Measurements from ENCODE around the gene TREX2.

DNA sequence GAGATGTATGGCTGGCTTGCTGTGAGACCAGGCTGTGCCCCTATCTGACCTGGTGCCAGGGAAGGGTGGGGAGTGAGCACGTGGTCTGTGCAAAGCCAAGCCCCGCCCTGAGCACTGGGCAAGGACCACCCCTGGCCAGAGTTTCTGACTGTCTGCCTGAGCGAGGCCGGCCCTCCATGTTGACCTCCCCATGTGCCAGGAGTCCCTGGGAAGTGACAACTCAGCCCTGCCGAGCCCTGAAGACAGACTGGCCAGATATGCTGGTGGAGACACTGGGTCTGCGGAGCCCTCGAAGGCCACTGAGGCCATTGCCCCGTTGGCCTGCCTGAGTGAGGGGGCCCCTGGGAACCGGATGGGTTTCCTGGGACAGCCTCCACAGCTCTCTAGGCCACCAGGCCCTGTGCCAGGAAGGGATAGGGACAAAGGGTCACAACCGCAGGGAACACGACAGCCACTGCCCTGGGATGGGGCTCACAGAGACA lies 41.8 kb upstream of the TREX2 start:
- TF ChIP-seq DPF2 (IDR thresholded peaks at IDR 0.05) (no peak), BRCA1 (IDR thresholded peaks at IDR 0.05; ENCODE audit: low read depth, low read length) (no peak), EP300 (IDR thresholded peaks at IDR 0.05; ENCODE audit: borderline replicate concordance in 1 of 2, control insufficient read depth in 1 of 2, low read depth in 2 of 2, low read length in 2 of 2) (no peak), POLR2A (IDR thresholded peaks at IDR 0.05; ENCODE audit: low read depth, low read length) (no peak), ZBED1 (IDR thresholded peaks at IDR 0.05; ENCODE audit: borderline replicate concordance) (no peak), MYC (IDR thresholded peaks at IDR 0.05; ENCODE audit: insufficient read depth, insufficient read length, insufficient replicate concordance, low read length, severe bottlenecking) (no peak), RFX5 (IDR thresholded peaks at IDR 0.05; ENCODE audit: low read depth, low read length) (no peak), FOS (IDR thresholded peaks at IDR 0.05; ENCODE audit: borderline replicate concordance, extremely low read depth, insufficient read length) (no peak), MXI1 (IDR thresholded peaks at IDR 0.05; ENCODE audit: low read depth, low read length) (no peak), SMC3 (IDR thresholded peaks at IDR 0.05; ENCODE audit: borderline replicate concordance, low read length) (no peak)
- TF ChIP-seq, protein P1, sequence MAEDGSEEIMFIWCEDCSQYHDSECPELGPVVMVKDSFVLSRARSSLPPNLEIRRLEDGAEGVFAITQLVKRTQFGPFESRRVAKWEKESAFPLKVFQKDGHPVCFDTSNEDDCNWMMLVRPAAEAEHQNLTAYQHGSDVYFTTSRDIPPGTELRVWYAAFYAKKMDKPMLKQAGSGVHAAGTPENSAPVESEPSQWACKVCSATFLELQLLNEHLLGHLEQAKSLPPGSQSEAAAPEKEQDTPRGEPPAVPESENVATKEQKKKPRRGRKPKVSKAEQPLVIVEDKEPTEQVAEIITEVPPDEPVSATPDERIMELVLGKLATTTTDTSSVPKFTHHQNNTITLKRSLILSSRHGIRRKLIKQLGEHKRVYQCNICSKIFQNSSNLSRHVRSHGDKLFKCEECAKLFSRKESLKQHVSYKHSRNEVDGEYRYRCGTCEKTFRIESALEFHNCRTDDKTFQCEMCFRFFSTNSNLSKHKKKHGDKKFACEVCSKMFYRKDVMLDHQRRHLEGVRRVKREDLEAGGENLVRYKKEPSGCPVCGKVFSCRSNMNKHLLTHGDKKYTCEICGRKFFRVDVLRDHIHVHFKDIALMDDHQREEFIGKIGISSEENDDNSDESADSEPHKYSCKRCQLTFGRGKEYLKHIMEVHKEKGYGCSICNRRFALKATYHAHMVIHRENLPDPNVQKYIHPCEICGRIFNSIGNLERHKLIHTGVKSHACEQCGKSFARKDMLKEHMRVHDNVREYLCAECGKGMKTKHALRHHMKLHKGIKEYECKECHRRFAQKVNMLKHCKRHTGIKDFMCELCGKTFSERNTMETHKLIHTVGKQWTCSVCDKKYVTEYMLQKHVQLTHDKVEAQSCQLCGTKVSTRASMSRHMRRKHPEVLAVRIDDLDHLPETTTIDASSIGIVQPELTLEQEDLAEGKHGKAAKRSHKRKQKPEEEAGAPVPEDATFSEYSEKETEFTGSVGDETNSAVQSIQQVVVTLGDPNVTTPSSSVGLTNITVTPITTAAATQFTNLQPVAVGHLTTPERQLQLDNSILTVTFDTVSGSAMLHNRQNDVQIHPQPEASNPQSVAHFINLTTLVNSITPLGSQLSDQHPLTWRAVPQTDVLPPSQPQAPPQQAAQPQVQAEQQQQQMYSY (CRISPR knock-in tag; IDR thresholded peaks at IDR 0.05) = no peak
- TF ChIP-seq, protein P2, sequence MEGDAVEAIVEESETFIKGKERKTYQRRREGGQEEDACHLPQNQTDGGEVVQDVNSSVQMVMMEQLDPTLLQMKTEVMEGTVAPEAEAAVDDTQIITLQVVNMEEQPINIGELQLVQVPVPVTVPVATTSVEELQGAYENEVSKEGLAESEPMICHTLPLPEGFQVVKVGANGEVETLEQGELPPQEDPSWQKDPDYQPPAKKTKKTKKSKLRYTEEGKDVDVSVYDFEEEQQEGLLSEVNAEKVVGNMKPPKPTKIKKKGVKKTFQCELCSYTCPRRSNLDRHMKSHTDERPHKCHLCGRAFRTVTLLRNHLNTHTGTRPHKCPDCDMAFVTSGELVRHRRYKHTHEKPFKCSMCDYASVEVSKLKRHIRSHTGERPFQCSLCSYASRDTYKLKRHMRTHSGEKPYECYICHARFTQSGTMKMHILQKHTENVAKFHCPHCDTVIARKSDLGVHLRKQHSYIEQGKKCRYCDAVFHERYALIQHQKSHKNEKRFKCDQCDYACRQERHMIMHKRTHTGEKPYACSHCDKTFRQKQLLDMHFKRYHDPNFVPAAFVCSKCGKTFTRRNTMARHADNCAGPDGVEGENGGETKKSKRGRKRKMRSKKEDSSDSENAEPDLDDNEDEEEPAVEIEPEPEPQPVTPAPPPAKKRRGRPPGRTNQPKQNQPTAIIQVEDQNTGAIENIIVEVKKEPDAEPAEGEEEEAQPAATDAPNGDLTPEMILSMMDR (IDR thresholded peaks at IDR 0.05 in 2 of 3, conservative IDR thresholded peaks at IDR 0.05 in 1 of 3; ENCODE audit: control insufficient read depth in 2 of 3, extremely low read depth in 1 of 3, insufficient read depth in 1 of 3, low read depth in 3 of 3, low read length in 3 of 3) = no peak
- TF ChIP-seq, protein P3, sequence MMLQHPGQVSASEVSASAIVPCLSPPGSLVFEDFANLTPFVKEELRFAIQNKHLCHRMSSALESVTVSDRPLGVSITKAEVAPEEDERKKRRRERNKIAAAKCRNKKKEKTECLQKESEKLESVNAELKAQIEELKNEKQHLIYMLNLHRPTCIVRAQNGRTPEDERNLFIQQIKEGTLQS (IDR thresholded peaks at IDR 0.05; ENCODE audit: borderline replicate concordance, extremely low read depth, low read depth, low read length) = no peak
